GM10266 (cell line): ENCODE results near the gene MMEL1.

ENCODE experiments used
- DNase-seq: peaks from one replicate; pipeline ENCODE4 v3.0.0; 2012; ENCODE audit errors: extremely low spot score
- TF ChIP-seq, protein P1 (sequence below): IDR thresholded peaks from 2 replicates; pipeline ENCODE4 v1.5.1; 2012; ENCODE audit warnings: mild to moderate bottlenecking, low read depth; ENCODE audit not compliant: control insufficient read depth, insufficient read depth; ENCODE audit errors: missing control alignments

The MMEL1 gene

DNA sequence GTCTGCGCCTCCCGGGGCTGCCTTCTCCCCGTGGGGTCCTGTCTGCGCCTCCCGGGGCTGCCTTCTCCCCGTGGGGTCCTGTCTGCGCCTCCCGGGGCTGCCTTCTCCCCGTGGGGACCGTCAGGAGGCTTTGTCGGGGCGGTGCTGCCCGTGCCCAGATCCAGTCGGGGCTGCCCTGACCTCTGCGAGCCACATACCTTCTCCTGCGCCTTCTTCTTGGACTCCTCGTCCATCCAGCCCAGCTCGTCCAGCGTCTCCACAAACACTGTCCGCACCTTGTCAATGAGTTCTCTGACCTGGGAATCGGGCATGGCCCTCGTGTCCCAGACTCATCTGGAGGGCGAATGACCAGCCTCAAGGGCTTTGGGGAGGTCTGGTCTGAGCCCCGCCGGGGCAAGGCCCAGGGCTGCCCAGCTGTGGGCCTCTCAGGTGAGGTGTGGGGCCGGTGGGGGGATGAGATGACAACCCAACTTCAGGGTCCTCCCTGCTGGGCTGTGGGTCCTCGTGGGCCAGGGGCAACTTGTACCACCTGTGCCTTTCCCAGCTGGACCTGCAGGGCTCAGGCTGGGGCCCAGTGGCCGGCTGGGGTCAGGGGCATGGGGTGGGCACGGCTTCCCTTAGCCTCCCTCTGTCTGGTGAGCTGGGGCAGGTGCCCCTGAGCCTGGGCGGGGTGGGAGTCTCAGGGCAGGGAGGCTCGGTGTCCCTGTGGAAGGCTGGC is 36.8 kb downstream of the MMEL1 start:
- DNase-seq = no peak
- TF ChIP-seq, protein P1, sequence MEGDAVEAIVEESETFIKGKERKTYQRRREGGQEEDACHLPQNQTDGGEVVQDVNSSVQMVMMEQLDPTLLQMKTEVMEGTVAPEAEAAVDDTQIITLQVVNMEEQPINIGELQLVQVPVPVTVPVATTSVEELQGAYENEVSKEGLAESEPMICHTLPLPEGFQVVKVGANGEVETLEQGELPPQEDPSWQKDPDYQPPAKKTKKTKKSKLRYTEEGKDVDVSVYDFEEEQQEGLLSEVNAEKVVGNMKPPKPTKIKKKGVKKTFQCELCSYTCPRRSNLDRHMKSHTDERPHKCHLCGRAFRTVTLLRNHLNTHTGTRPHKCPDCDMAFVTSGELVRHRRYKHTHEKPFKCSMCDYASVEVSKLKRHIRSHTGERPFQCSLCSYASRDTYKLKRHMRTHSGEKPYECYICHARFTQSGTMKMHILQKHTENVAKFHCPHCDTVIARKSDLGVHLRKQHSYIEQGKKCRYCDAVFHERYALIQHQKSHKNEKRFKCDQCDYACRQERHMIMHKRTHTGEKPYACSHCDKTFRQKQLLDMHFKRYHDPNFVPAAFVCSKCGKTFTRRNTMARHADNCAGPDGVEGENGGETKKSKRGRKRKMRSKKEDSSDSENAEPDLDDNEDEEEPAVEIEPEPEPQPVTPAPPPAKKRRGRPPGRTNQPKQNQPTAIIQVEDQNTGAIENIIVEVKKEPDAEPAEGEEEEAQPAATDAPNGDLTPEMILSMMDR = no peak

DNA sequence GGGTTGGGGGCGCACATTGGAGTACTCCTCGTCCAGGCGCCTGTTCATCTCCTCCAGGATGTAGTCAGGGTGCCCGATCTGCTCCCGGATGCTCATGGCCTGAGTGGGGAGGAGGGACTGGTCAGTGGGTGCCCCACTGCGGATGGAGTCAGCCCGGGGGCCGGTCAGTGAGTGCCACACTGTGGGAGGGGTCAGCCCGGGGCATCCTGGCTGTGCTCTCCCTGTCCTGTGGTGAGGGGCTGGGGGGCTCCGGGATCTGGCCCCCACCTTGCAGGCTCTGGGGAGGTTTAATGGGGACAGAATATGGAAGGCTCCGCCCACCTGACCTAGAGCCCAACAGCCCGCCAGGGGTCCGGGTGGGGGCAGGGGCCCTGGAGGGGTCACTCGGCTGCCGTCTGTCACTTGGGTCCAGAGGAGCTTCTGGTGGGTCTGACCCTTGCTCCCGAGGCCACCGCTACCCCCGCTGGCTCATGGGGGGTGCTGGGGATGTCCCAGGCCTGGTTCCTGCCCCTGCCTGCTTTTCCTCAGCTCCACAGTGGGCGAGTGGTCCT is 37.5 kb downstream of the MMEL1 start:
- TF ChIP-seq, protein P1 = no peak
- DNase-seq = no peak

DNA sequence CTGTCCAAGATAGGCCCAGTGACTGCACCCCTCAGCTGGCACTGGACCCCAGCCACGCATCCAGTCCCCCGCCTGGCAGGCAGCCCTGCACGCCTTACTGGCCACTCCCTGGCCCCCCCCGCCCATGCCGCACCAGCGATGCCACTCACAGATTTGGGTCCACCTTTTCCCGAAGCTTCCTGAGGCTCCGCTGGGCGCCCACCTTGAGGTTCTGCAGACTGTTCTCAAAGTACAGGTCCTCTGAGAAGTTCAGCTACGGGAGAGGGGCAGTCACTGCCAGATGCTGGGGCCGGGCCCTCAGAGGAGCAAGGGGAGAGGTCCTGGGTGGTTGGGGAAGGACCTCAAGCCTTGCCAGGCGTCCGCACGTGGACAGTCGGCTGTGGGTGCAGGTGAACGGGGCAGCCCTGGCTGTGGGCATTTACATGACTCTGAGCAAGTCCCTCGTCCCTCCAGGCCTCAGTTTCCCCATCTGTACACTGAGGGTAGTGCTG is 38.1 kb downstream of the MMEL1 start:
- TF ChIP-seq, protein P1 = no peak
- no peak for DNase-seq

DNA sequence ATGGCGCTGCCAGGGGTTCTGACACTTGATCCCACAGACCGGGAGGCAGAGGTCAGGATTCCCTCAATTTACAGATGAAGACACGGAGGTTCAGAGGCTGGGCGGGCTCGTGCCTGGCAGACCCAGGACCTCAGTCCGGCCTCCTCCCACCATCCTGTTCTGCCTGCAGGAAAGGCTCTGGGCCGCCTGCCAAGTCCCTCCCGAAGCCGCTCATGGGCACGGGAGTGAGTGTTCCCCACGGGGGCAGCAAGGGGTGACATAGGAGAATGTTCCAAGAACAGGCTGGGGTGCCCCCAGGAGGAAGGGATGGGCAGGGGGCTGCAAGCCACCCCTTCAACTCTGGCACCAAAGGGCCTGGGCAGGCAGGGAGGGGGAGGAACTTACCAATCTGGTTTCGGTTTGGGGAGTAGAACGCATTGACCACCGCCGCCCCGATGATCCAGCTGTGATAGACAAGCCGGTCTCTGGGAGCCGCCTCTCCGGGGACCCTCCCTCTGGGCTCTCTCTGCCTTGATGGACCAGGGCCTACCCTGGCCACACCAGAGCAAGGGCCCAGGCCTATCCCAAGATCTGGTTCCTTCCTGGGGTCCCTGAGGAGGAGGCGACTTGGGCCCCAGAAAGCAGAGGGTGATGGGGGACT is 38.7 kb downstream of the MMEL1 start:
- no peak for DNase-seq

DNA sequence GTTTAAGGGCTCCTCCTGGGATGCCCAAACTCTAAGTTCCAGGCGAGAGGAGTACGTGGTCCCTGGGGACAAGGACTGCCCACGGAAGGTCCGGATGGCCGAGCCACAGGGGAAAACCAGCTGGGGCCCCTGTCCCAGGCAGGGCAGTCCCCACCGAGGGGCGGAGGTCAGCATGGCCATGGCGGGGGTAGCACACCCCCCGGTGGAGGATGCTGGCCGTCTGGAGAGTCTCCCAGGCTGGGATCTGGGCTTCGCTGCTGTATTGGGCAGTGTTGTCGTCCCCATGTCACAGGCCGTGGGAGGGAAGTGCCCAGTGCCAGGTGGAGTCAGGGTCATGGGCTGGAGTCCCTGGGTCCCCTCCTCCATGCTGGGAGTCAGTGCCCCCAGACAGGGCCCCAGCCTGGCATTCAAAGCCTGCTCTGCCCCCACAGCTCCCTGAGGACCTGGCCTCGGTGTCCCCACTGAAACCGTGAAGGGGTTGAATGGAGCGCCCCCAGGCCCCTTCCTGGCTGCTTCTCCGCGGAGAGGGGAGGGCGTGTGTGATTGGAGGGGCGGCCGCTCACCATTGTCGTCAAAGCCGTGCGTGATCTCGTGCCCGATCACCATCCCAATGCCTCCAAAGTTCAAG is 39.5 kb downstream of the MMEL1 start:
- TF ChIP-seq, protein P1 = no peak

More for the DNA sequence above, 38.7 kb downstream of the MMEL1 start:
- TF ChIP-seq, protein P1 = no peak

DNA sequence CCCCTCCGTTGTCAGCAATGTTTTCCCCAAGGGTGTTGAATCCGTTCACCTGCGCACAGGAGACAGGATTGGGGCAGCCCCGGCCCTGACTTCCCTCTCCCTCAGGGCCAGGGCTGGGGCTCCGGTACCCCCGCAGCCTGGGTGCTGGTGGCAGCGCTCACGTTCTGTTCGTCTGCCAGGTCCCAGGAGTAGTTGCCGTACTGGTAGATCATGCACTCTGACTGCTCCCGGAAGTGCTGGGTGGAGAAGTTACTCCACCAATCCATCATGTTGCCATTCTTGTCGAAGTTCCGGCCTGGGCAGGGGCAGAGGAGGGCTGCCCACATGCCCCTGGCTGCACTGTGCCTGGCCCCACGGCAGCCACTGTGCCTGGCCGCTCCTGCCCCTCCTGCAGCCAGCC is 40.1 kb downstream of the MMEL1 start:
- TF ChIP-seq, protein P1 = no peak
- no peak for DNase-seq

More for the DNA sequence above, 39.5 kb downstream of the MMEL1 start:
- DNase-seq = no peak
